Measurements from ENCODE around the gene C5orf46. TPM values are rescaled to one million over a fixed set of nuclear protein-coding genes. Genes with fewer than 3 reads are reported as not detected.

Gene C5orf46
- total and polyA plus RNA-seq, 12 donors = 1.8 TPM; not detected in 11

DNA sequence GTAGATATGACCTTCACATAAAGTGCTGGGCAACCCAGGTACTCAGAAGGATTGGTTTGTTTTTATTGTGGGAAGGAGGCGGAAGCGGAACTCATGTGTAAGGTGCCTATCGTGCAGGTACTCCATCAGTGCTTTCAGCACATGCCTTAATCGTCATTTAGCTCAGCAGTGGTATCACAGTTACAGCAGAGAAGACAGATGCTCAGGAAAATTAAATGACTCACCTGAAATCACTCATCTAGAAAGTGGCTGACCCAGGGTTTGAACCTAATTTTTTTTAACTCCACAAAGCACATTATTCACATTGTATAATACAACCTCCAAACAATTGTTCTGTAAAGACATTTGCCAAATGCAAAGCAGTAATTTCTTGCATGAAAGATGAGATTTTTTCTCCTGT is 2.2 kb downstream of the C5orf46 start:
- Histone ChIP-seq H3K27ac (no peak overlapping the region), H3K9me3 (replicated peaks in 1 of 3) (no peaks in the 10 kb centered on the region), H3K36me3 (replicated peaks in 1 of 2) (no peaks in the 10 kb centered on the region), H3K27me3 (no peaks in the 10 kb centered on the region), H3K4me3 (no peak overlapping the region), H3K4me1 (replicated peaks in 1 of 2) (no peaks in the 10 kb centered on the region)
- intact Hi-C loops (cut with DNase I) = no loop called here
- WGBS, 4 donors = 66 to 84% (median 75%) methylated on average over 4 of the region's 4 CpGs
- no peak for DNase-seq
- TF ChIP-seq POLR2A (IDR thresholded peaks at IDR 0.05) = no peak
- TF ChIP-seq, protein P1, sequence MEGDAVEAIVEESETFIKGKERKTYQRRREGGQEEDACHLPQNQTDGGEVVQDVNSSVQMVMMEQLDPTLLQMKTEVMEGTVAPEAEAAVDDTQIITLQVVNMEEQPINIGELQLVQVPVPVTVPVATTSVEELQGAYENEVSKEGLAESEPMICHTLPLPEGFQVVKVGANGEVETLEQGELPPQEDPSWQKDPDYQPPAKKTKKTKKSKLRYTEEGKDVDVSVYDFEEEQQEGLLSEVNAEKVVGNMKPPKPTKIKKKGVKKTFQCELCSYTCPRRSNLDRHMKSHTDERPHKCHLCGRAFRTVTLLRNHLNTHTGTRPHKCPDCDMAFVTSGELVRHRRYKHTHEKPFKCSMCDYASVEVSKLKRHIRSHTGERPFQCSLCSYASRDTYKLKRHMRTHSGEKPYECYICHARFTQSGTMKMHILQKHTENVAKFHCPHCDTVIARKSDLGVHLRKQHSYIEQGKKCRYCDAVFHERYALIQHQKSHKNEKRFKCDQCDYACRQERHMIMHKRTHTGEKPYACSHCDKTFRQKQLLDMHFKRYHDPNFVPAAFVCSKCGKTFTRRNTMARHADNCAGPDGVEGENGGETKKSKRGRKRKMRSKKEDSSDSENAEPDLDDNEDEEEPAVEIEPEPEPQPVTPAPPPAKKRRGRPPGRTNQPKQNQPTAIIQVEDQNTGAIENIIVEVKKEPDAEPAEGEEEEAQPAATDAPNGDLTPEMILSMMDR (IDR thresholded peaks at IDR 0.05) = no peak

DNA sequence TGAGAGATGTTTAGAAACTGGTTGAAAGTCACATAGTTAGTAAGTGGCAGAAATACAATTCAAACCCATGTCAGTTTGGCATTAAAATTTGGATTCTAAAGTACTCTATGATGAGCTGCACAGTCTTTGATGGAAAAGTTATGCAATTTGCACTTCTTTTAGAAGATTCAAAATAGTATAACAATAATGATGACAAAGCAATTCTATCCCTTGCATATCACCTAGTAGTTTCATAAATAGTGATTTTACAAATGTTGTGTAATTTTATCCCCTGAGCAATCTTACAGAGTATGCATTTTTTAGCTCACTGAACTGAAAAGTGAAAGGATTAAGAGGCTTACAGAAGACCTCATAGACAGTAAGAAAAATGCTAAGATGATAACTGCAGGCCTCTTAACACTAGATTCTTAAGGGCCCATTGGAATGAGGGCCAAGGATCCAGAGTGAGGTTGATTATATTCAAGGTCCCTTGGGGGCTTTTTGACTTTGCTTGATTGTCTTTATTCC is 3.7 kb downstream of the C5orf46 start:
- TF ChIP-seq, protein P1 (IDR thresholded peaks at IDR 0.05) = no peak
- no peak for TF ChIP-seq POLR2A (IDR thresholded peaks at IDR 0.05)
- Histone ChIP-seq H3K9me3 (replicated peaks in 1 of 3) (no peaks in the 10 kb centered on the region), H3K27me3 (no peaks in the 10 kb centered on the region), H3K27ac (no peak overlapping the region), H3K36me3 (replicated peaks in 1 of 2) (no peaks in the 10 kb centered on the region), H3K4me3 (no peak overlapping the region), H3K4me1 (replicated peaks in 1 of 2) (no peaks in the 10 kb centered on the region)
- intact Hi-C loops (cut with DNase I) = no loop called here
- no peak for DNase-seq

DNA sequence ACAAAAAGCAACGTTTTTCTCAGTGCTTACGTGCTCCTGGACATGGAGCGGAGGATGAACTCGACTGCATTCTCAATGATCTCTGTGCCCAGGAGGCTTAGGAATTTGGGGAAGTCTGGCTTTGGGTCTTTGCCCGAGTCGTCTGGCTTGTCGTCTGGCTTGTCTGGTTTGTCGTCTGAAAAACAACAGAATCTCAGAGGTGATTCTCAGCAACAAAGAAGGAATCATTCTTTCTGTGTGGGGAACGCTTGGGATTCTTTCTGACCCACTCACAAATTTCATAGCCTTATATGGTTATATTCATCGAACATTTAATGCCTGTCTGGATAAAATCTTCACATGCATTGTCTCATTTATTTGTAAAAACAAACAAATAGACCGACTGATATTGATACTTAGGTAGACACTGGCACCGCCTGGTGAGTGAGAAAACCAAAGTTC is 4.7 kb downstream of the C5orf46 start:
- intact Hi-C loops (cut with DNase I) = no loop called here
- no peak for TF ChIP-seq POLR2A (IDR thresholded peaks at IDR 0.05)
- TF ChIP-seq, protein P1 (IDR thresholded peaks at IDR 0.05) = no peak
- Histone ChIP-seq H3K27me3 (no peaks in the 10 kb centered on the region), H3K9me3 (replicated peaks in 1 of 3) (no peaks in the 10 kb centered on the region), H3K36me3 (replicated peaks in 1 of 2) (no peaks in the 10 kb centered on the region), H3K27ac (no peak overlapping the region), H3K4me1 (replicated peaks in 1 of 2) (no peaks in the 10 kb centered on the region), H3K4me3 (no peak overlapping the region)
- 74 to 78% (median 76%) methylated on average over 12 of the region's 12 CpGs for WGBS, 4 donors
- no peak for DNase-seq

DNA sequence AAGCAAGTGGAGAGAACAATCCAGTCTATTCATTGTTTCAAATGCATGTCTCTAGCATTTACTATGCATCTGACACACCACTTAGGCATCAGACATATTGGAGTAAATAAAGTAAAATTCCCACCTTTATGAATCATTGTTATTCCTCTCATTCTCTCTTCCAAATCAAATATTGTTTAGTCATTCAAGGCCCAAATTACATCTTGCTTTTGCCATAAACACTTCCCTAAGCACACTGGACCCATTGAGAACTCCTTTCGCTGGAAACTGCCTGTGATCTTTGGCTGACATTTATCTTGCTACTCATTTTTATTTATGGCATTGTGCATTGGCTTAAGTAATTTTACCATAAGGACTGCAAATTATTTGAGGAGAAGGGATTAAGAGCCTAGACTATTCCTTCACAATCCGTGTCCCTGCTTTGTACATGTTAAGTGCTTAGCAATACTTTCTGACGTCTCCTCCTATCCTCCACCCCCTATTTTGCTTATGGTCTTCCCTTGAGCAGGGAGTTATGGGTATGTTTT is 7.4 kb downstream of the C5orf46 start:
- Histone ChIP-seq H3K4me1 (replicated peaks in 1 of 2) (no peaks in the 10 kb centered on the region), H3K9me3 (replicated peaks in 1 of 3) (no peaks in the 10 kb centered on the region), H3K4me3 (no peak overlapping the region), H3K27me3 (no peaks in the 10 kb centered on the region), H3K36me3 (replicated peaks in 1 of 2) (no peaks in the 10 kb centered on the region), H3K27ac (no peak overlapping the region)
- no peak for TF ChIP-seq POLR2A (IDR thresholded peaks at IDR 0.05)
- TF ChIP-seq, protein P1 (IDR thresholded peaks at IDR 0.05) = no peak
- DNase-seq = no peak
- WGBS, 4 donors = 73 to 78% (median 76%) methylated on average over 3 of the region's 3 CpGs
- intact Hi-C loops (cut with DNase I) = no loop called here

All from adrenal gland (tissue), 12 donors.